GM12872 (cell line): ENCODE data around the gene SPATC1L.
A peak's percentile ranks its signal among the peaks of the same experiment; 100 is the strongest.

Experiments used
- CTCF ChIP-seq: IDR thresholded peaks from 3 replicates; pipeline ENCODE4 v1.5.1; 2011; ENCODE audit warnings: low read depth, mild to moderate bottlenecking, low read length, moderate library complexity; ENCODE audit not compliant: insufficient read depth

SPATC1L gene

GRCh38 chr21:46151261-46151988 is 32.8 kb downstream of the SPATC1L start:
- no peak for TF ChIP-seq CTCF

- no peak for TF ChIP-seq CTCF
Measured at GRCh38 chr21:46150491-46151121, 33.7 kb downstream of the SPATC1L start.

- TF ChIP-seq CTCF, result no peak
Measured at GRCh38 chr21:46150073-46150472, 34.2 kb downstream of the SPATC1L start.

- TF ChIP-seq CTCF, result no peak
Measured at GRCh38 chr21:46149205-46149901, 34.9 kb downstream of the SPATC1L start.

GRCh38 chr21:46148106-46148505 is 36.2 kb downstream of the SPATC1L start:
- no peak for TF ChIP-seq CTCF

- peak; percentile 73 for TF ChIP-seq CTCF
Measured at GRCh38 chr21:46147429-46147828, 36.8 kb downstream of the SPATC1L start.

GRCh38 chr21:46146856-46147255 is 37.4 kb downstream of the SPATC1L start:
- no peak for TF ChIP-seq CTCF
